ENCODE measurements around the gene PTPN21.

GRCh38 chr14:88424573-88424972, 130.2 kb downstream of the PTPN21 start:
- TF ChIP-seq CTCF (IDR thresholded peaks at IDR 0.05), result no peak
- no peak for TF ChIP-seq POLR2AphosphoS5 (IDR thresholded peaks at IDR 0.05; ENCODE audit: low read depth, low read length)
- TF ChIP-seq, protein P1, sequence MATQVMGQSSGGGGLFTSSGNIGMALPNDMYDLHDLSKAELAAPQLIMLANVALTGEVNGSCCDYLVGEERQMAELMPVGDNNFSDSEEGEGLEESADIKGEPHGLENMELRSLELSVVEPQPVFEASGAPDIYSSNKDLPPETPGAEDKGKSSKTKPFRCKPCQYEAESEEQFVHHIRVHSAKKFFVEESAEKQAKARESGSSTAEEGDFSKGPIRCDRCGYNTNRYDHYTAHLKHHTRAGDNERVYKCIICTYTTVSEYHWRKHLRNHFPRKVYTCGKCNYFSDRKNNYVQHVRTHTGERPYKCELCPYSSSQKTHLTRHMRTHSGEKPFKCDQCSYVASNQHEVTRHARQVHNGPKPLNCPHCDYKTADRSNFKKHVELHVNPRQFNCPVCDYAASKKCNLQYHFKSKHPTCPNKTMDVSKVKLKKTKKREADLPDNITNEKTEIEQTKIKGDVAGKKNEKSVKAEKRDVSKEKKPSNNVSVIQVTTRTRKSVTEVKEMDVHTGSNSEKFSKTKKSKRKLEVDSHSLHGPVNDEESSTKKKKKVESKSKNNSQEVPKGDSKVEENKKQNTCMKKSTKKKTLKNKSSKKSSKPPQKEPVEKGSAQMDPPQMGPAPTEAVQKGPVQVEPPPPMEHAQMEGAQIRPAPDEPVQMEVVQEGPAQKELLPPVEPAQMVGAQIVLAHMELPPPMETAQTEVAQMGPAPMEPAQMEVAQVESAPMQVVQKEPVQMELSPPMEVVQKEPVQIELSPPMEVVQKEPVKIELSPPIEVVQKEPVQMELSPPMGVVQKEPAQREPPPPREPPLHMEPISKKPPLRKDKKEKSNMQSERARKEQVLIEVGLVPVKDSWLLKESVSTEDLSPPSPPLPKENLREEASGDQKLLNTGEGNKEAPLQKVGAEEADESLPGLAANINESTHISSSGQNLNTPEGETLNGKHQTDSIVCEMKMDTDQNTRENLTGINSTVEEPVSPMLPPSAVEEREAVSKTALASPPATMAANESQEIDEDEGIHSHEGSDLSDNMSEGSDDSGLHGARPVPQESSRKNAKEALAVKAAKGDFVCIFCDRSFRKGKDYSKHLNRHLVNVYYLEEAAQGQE (IDR thresholded peaks at IDR 0.05; ENCODE audit: insufficient read depth in 1 of 2, low read depth in 2 of 2, low read length in 1 of 2), result no peak
- TF ChIP-seq TCF7L2 (IDR thresholded peaks at IDR 0.05; ENCODE audit: low read depth, low read length), result no peak
- TF ChIP-seq SIN3A (IDR thresholded peaks at IDR 0.05; ENCODE audit: borderline replicate concordance, insufficient read depth, low read depth, low read length), result no peak
